ENCODE results near the gene RALY.

The RALY gene

DNA sequence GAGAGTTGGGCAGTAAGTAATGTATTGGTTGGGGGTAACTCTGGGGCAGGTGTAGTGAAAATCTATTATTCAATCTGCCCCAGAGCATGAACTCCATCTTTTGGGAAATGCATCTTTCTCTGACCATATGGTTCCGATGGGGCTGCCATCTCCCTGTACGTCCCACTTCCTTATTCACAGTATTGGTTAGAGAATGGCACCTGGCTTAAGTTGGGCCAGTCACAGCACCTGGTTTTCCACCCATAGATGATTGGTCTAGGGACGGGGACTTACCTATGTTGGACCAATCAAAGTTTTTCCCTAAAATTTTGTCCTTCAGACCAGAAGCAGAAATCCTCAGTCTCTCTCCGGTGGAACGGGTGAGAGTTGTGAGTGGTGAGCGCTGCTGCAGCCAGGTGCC lies 2.2 kb upstream of the RALY start:
- H3K4me3 ChIP-seq (ENCODE audit: control insufficient read depth, low read depth, low read length): no peak overlapping the region
- no peak for DNase-seq (ENCODE audit: low read depth)
- TF ChIP-seq, protein P1, sequence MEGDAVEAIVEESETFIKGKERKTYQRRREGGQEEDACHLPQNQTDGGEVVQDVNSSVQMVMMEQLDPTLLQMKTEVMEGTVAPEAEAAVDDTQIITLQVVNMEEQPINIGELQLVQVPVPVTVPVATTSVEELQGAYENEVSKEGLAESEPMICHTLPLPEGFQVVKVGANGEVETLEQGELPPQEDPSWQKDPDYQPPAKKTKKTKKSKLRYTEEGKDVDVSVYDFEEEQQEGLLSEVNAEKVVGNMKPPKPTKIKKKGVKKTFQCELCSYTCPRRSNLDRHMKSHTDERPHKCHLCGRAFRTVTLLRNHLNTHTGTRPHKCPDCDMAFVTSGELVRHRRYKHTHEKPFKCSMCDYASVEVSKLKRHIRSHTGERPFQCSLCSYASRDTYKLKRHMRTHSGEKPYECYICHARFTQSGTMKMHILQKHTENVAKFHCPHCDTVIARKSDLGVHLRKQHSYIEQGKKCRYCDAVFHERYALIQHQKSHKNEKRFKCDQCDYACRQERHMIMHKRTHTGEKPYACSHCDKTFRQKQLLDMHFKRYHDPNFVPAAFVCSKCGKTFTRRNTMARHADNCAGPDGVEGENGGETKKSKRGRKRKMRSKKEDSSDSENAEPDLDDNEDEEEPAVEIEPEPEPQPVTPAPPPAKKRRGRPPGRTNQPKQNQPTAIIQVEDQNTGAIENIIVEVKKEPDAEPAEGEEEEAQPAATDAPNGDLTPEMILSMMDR (conservative IDR thresholded peaks at IDR 0.05; ENCODE audit: control insufficient read depth, insufficient read depth, low read depth, low read length): no peak

DNA sequence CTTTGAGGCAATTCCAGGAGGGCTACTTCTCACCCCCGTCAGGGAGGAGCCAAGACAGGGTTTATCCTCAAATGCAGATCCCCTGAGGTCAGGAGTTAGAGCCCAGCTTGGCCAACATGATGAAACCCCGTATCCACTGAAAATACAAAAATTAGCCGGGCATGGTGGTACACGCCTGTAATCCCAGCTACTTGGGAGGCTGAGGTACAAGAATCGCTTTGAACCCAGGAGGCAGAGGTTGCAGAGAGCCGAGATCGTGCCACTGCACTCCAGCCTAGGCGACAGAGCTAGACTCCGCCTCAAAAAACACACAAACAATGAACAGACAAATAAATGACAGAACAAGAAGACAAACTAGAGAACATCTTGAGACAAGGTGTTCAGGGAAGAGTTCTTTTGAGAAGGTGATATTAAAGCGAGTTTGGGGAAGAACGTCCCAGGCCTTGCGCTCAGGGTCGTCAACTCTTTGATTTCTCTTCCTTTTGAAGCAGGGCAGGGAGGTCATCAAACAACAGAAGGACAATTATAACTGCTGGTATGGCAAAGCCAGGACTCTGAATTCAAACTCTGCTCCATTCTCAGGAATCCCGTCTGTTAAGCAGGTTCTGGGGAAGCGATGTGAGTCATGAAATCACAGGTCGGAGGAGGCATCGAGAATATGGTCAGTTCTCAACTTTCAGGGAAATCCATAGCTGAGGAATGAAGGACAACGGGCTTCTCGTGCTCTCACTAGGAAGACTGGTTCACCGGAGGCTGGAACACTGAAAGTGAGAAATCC lies 1.4 kb upstream of the RALY start:
- DNase-seq (ENCODE audit: low read depth): peak; percentile 41
- TF ChIP-seq, protein P1 (conservative IDR thresholded peaks at IDR 0.05; ENCODE audit: control insufficient read depth, insufficient read depth, low read depth, low read length): no peak
- peak overlapping the region; percentile 95 for H3K4me3 ChIP-seq (ENCODE audit: control insufficient read depth, low read depth, low read length)

DNA sequence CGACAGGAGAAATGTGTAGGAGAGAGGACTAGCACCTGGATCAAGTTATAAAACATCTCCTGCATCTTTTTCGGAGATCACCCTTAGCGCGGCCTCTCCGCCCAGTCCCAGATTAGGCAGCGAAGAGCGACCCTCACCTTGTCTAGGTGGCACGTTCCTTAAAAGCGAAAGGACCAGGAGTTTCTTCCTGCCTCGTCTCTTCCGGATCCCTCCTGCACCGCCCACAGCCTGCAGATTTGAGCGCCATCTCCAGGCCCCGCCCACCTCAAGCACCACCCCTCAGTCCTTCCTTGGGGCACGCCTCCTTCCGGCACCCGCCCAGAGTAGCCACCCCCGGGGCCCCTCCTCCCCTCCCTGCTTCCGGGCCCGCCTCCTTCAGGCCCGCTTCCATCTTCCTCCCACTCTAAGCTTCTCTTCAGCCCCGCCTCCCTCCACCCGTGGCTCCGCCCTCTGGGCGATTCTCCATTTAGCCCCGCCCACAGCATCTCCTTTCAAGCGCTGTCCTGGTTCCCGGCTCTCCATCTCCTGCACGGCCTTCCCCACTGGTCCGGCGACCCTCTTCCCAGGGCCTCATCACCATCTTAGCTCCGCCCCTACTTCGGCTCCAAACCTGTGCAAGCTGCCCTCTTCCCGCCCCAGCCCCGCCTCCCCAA lies 662 bp upstream of the RALY start:
- DNase-seq (ENCODE audit: low read depth): peak; percentile 96
- TF ChIP-seq, protein P1 (conservative IDR thresholded peaks at IDR 0.05; ENCODE audit: control insufficient read depth, insufficient read depth, low read depth, low read length): no peak
- peak overlapping the region; percentile 95 for H3K4me3 ChIP-seq (ENCODE audit: control insufficient read depth, low read depth, low read length)

DNA sequence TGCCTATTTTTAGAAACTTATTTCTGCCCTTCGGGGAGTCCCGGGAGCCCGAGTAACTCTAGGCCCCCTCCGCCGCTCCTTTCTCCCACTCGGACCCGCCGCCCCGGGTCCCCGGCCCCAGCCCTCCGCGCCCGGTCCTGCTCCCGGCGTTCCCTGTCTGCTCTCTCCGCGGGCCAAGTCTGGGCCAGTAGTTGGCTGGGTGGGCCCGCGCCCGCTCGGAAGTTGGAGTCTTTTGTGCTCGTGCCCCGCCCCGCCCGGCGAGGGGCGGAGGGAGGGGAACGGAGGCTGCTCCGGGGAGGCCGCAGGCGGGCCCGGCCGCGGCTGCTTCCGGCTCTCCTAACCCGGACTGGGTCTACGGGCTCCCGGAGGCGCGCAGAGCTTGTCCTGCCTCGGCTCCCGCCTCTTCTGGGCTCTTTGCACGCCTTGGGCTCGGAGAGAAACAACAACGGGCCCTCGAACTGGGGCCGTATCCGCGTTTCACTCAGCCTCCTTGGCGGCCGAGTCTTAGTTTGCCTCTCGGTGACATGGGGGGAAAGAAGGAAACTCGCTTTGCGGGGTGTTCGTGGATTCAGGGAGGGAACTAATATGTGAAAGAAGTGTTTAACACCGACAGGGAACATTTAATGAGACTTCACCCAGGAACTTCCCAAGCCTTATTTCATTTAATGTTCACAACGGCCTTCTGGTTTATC lies 657 bp downstream of the RALY start:
- DNase-seq (ENCODE audit: low read depth): peak; percentile 64
- TF ChIP-seq, protein P1 (conservative IDR thresholded peaks at IDR 0.05; ENCODE audit: control insufficient read depth, insufficient read depth, low read depth, low read length): no peak
- peak overlapping the region; percentile 95 for H3K4me3 ChIP-seq (ENCODE audit: control insufficient read depth, low read depth, low read length)

DNA sequence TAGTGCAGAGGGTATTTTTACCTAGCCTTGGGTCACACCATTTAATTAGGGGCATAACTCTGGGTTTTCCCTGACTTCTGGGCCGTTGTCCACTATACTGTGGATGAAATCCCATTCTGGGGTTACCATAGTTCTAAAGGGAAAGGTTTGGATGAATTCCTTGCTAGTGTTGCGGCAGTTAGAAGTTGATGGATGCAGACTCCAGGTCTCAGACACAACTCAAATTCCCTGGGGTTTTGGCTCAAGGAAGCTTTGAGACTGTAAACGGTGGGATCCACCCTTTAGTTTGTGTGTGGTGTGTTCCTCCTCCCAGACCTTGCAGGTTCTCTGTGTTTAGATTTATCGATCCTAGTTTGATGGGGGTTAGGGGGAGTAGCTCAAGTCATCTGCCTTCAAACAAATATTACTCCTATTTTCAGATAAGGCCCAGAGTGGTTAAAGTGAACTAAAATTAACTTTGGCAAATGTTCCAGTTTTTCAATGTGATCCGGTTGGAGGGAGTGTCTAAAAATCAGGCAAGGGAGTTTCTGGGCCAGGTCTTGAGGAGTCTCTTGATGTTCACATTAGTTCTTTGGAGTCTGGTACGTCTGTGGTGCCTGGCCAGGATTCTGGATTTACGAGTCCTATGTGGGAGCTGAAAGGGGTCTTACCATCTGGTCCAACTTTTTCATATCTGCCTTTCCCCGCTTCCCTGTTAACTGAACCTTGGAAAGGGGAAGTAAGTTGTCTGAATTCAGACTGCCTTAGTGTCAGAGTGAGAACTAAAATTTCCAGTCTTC lies 1.5 kb downstream of the RALY start:
- TF ChIP-seq, protein P1 (conservative IDR thresholded peaks at IDR 0.05; ENCODE audit: control insufficient read depth, insufficient read depth, low read depth, low read length): no peak
- DNase-seq (ENCODE audit: low read depth): peak; percentile 20
- H3K4me3 ChIP-seq (ENCODE audit: control insufficient read depth, low read depth, low read length): peak overlapping the region; percentile 95

DNA sequence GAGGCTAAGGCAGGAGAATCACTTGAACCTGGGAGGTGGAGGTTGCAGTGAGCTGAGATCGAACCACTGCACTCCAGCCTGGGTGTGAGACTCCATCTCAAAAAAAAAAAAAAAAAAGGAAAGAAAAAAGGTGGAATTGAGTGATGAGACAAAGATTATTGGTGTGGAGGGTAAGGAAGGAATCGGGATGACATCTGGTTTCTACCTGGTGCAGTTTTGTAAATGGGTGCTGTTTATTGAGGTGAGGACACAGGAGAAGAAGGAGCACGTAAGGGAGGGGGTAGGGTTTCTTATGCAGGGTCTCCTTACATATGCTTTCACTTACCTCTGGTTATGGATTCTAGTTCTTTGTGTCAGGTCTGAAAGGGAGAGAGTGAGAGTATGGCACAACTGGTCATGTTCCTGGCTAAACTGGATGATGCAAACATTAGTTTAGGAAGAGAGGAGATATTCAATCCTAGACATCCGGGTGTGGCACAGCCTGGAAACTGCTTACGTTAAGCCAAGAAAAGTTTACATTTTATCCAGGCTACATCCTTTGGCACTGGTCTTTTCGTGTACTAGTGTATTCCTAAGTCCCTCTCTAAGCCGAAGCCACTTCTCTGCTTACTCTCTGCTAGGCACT lies 5.4 kb downstream of the RALY start:
- H3K4me3 ChIP-seq (ENCODE audit: control insufficient read depth, low read depth, low read length): no peak overlapping the region
- no peak for DNase-seq (ENCODE audit: low read depth)
- TF ChIP-seq, protein P1 (conservative IDR thresholded peaks at IDR 0.05; ENCODE audit: control insufficient read depth, insufficient read depth, low read depth, low read length): no peak
